WTC11 (cell line): ENCODE data around the gene MEGF6. TPM values are rescaled to one million over a fixed set of nuclear protein-coding genes. Genes with fewer than 3 reads are reported as not detected.
A peak's percentile ranks its signal among the peaks of the same experiment; 100 is the strongest.

Source experiments
- ATAC-seq: fragments of 200-7000 bp; cut with Tn5 transposase; 2 replicates; pipeline ENCODE4 v1.10.0; 2021; ENCODE audit warnings: mild to moderate bottlenecking, moderate library complexity
- CTCF ChIA-PET: fragments of 300-600 bp; sonication (Branson Sonifier 250); formaldehyde crosslinking; loops from one replicate; lab custom pipeline; 2021; ENCODE audit warnings: antibody characterized with exemption; lab: Charles Lee
- POLR2A ChIA-PET: fragments of 350-600 bp; sonication (Branson Sonifier 250); formaldehyde crosslinking; loops from one replicate; lab custom pipeline; 2021; ENCODE audit warnings: antibody characterized with exemption; lab: Charles Lee
- DNase-seq: peaks from one replicate; pipeline ENCODE4 v3.0.0; 2021; ENCODE audit warnings: low spot score
- H3K27ac Mint-ChIP-seq: 2 replicates; pipeline ENCODE4 v1.8.0; 2021; ENCODE audit warnings: mixed read lengths
- H3K27me3 Mint-ChIP-seq: 2 replicates; pipeline ENCODE4 v1.8.0; 2021; ENCODE audit warnings: low read depth, mild to moderate bottlenecking, moderate library complexity, mixed read lengths
- H3K36me3 Mint-ChIP-seq: 2 replicates; pipeline ENCODE4 v1.8.0; 2021; ENCODE audit warnings: mixed read lengths
- H3K4me1 Mint-ChIP-seq: 2 replicates; pipeline ENCODE4 v1.8.0; 2022; ENCODE audit warnings: mixed read lengths
- H3K4me3 Mint-ChIP-seq: 2 replicates; pipeline ENCODE4 v1.8.0; 2021; ENCODE audit warnings: mild to moderate bottlenecking, moderate library complexity, mixed read lengths
- H3K9me3 Mint-ChIP-seq: 2 replicates; pipeline ENCODE4 v1.8.0; 2021; ENCODE audit warnings: mixed read lengths
- ELF4 ChIP-seq: sonication (generic); formaldehyde crosslinking; IDR thresholded peaks from 2 replicates; pipeline ENCODE4 v1.8.1; 2022; ENCODE audit warnings: low read depth, mild to moderate bottlenecking, moderate library complexity, missing genetic modification reagents
- ETV6 ChIP-seq: sonication (generic); formaldehyde crosslinking; IDR thresholded peaks from 2 replicates; pipeline ENCODE4 v1.8.1; 2022; ENCODE audit warnings: mild to moderate bottlenecking, missing genetic modification reagents
- GRHL2 ChIP-seq: fragments of 250-450 bp; sonication (Bioruptor Pico); IDR thresholded peaks from 2 replicates; pipeline ENCODE4 v1.8.0; 2022; ENCODE audit warnings: mild to moderate bottlenecking, moderate library complexity; ENCODE audit not compliant: insufficient replicate concordance, severe bottlenecking
- JAZF1 ChIP-seq: fragments of 250-450 bp; sonication (Bioruptor Pico); IDR thresholded peaks from 2 replicates; pipeline ENCODE4 v1.9.0; 2021; ENCODE audit warnings: moderate library complexity, mild to moderate bottlenecking, inconsistent platforms
- KAT7 ChIP-seq: sonication (generic); formaldehyde crosslinking; IDR thresholded peaks from 2 replicates; pipeline ENCODE4 v1.8.1; 2023; ENCODE audit warnings: missing genetic modification reagents, mild to moderate bottlenecking, borderline replicate concordance
- NR2C2 ChIP-seq: sonication (generic); formaldehyde crosslinking; IDR thresholded peaks from 2 replicates; pipeline ENCODE4 v1.8.0; 2022; ENCODE audit warnings: mild to moderate bottlenecking, missing genetic modification reagents
- ZNF396 ChIP-seq: fragments of 250-450 bp; sonication (Bioruptor Pico); IDR thresholded peaks from 2 replicates; pipeline ENCODE4 v1.8.0; 2021; ENCODE audit warnings: mild to moderate bottlenecking, moderate library complexity, borderline replicate concordance
- ZNF423 ChIP-seq: fragments of 250-450 bp; sonication (Bioruptor Pico); IDR thresholded peaks from 2 replicates; pipeline ENCODE4 v2.1.2; 2022; ENCODE audit warnings: mild to moderate bottlenecking, moderate library complexity
- total RNA-seq: library from RNA; stranded (reverse); gene quantifications from 3 replicates; pipeline ENCODE4 v1.2.3, GENCODE V29; 2021
- TF ChIP-seq, protein P1 (sequence below): sonication (generic); formaldehyde crosslinking; IDR thresholded peaks from 2 replicates; pipeline ENCODE4 v1.8.1; 2022; ENCODE audit warnings: mild to moderate bottlenecking, moderate library complexity, missing genetic modification reagents
- TF ChIP-seq, protein P2 (sequence below): sonication (generic); formaldehyde crosslinking; IDR thresholded peaks from 2 replicates; pipeline ENCODE4 v1.8.1; 2022; ENCODE audit warnings: low read depth, mild to moderate bottlenecking, moderate library complexity, missing genetic modification reagents, borderline replicate concordance
- TF ChIP-seq, protein P3 (sequence below): fragments of 250-450 bp; sonication (Bioruptor Pico); conservative IDR thresholded peaks from 2 replicates; pipeline ENCODE4 v1.9.0; 2021; ENCODE audit warnings: mild to moderate bottlenecking
- TF ChIP-seq, protein P4 (sequence below): fragments of 250-450 bp; sonication (Bioruptor Pico); IDR thresholded peaks from 2 replicates; pipeline ENCODE4 v2.1.2; 2022; ENCODE audit warnings: mild to moderate bottlenecking, moderate library complexity

MEGF6 gene
- total RNA-seq, 1 experiment from 2014 or later: 24.9 TPM

DNA sequence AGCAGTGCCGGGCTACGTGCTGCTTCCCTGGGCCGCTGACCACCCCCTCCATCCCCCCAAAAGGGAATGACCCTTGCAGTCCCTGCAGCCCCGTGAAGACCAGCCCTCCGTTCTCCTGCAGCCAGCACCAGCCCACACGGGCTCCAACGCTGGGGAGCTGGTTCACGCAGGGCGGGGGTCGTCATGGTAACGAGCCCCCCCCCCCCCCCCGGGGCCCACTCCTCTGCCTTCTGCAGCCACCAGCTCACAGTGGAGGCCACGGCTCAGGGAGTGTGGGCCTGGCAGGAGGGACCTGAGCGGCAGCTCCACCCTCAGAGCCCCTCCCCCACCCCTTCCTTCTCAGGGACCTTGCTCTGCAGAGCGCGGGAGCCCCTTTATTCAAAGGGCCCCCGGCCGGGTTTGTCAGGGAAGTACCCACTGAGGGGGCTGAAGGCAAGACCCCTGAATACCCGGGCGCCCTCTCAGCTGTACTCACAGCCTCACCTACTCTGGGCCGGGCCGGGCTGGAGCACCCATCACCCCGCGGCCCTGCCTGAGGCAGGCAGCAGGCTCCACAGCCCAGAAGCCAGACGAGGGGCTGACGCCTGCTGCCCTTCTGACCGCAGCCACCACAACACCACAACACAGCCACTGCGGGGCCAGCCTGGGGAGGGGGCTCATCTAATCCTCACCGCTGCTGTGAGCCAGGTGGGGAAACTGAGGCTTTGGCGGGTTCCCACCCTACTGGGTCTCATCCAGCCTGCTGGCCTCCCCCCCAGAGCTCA is 12.6 kb downstream of the MEGF6 start:
- POLR2A ChIA-PET: no interaction called here
- TF ChIP-seq, protein P1, sequence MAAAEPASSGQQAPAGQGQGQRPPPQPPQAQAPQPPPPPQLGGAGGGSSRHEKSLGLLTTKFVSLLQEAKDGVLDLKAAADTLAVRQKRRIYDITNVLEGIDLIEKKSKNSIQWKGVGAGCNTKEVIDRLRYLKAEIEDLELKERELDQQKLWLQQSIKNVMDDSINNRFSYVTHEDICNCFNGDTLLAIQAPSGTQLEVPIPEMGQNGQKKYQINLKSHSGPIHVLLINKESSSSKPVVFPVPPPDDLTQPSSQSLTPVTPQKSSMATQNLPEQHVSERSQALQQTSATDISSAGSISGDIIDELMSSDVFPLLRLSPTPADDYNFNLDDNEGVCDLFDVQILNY (CRISPR knock-in tag): no peak
- peak overlapping the region; percentile 87 for H3K27ac Mint-ChIP-seq
- H3K36me3 Mint-ChIP-seq: no peaks in the 10 kb centered on the region
- no peaks in the 10 kb centered on the region for H3K27me3 Mint-ChIP-seq
- CTCF ChIA-PET: interaction anchor here (0.6 to 3.0 kb wide), 13 partner anchors 9 to 174 kb away, joined by 3 to 16 read pairs (median 4); partner anchors contain the start of gene TP73
- DNase-seq (no peak), ATAC-seq (peak; percentile 19; the same call in 1 of the 2 replicates)
- no peak overlapping the region for H3K4me3 Mint-ChIP-seq
- peaks cover 19% of the 10 kb centered on the region for H3K4me1 Mint-ChIP-seq
- H3K9me3 Mint-ChIP-seq: no peaks in the 10 kb centered on the region

DNA sequence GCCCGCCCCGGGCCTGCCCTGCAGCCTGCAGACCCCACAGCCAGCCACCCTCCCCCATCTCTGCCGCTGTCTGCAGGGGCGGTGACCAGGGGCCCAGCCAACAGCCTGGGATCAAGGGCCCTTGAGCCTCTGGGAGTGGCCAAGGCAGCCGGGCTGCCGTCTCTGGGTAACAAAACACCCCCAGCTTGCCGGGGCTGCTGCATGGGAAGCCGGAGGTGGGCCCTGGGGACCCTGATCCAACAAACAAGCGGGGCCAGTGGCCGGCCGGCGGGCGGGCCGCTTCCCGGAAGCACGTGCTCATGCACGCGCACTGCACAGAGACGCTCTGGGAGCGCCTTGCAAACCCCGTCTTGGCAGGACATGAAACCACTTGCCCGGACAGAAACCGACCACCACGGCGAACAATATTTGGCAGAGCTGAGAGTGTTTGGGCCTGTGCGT is 13.2 kb downstream of the MEGF6 start:
- Mint-ChIP-seq H3K4me3 (no peak overlapping the region), H3K36me3 (no peaks in the 10 kb centered on the region), H3K4me1 (peaks cover 20% of the 10 kb centered on the region), H3K27me3 (no peaks in the 10 kb centered on the region), H3K27ac (no peak overlapping the region), H3K9me3 (no peaks in the 10 kb centered on the region)
- POLR2A ChIA-PET: no interaction called here
- peak; percentile 26 for DNase-seq
- ATAC-seq: peak; percentile 30
- CTCF ChIA-PET: interaction anchor here (0.8 to 3.0 kb wide), 9 partner anchors 8 to 127 kb away, joined by 3 to 16 read pairs (median 4); partner anchors contain the start of gene TP73
- TF ChIP-seq, protein P2, sequence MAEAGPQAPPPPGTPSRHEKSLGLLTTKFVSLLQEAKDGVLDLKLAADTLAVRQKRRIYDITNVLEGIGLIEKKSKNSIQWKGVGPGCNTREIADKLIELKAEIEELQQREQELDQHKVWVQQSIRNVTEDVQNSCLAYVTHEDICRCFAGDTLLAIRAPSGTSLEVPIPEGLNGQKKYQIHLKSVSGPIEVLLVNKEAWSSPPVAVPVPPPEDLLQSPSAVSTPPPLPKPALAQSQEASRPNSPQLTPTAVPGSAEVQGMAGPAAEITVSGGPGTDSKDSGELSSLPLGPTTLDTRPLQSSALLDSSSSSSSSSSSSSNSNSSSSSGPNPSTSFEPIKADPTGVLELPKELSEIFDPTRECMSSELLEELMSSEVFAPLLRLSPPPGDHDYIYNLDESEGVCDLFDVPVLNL (CRISPR knock-in tag): no peak
- TF ChIP-seq GRHL2 (CRISPR knock-in tag): no peak
- TF ChIP-seq KAT7 (CRISPR knock-in tag): no peak
- no peak for TF ChIP-seq ETV6
- TF ChIP-seq ELF4 (CRISPR knock-in tag): no peak
- TF ChIP-seq, protein P3, sequence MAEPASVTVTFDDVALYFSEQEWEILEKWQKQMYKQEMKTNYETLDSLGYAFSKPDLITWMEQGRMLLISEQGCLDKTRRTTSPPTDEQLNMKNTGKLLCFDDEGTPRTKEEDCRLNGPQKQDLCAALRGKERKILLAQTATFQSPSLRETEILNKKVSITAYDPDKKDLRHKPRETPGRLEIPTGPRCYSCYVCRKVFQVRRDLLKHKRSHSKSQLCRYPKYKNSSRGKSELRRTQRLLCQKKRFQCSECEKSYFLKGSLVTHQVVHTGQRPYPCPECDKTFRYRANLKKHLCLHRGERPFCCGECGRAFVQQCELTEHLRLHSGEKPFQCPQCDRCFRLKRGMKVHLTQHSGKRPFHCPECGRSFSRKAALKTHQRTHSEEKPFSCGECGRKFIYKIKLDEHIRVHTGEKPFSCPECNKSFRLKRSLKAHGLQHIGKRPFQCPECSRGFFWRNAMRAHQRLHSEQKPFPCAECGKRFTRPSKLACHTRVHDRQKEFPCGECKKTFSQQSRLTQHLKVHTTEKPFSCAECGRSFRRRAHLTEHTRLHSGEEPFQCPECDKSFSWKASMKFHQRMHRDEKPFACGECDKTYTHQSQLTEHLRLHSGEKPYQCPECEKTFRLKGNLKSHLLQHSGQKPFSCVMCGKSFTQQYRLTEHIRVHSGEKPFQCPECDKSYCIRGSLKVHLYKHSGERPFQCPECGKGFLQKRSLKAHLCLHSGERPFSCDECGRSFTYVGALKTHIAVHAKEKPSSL (CRISPR knock-in tag): no peak
- TF ChIP-seq NR2C2 (CRISPR knock-in tag): no peak
- TF ChIP-seq ZNF396 (CRISPR knock-in tag): no peak

DNA sequence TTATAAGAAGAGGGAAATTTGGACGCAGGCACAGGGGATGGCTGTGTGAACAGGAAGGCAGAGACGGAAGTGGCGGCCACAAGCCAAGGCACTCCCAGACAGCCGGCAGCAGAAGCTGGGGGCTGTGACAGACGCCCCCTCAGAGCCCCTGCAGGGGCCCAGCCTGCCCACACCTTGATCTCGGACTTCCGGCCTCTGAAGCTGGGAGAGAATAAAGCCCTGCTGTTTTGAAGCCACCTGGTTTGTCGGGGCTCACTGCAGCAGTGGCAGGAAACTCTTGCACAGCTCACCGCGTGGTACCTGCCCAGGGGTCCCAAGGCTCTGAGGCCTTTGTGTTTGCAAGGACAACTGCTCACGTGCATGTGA is 13.7 kb downstream of the MEGF6 start:
- H3K4me1 Mint-ChIP-seq: peaks cover 20% of the 10 kb centered on the region
- H3K4me3 Mint-ChIP-seq: no peak overlapping the region
- POLR2A ChIA-PET: no interaction called here
- TF ChIP-seq, protein P4, sequence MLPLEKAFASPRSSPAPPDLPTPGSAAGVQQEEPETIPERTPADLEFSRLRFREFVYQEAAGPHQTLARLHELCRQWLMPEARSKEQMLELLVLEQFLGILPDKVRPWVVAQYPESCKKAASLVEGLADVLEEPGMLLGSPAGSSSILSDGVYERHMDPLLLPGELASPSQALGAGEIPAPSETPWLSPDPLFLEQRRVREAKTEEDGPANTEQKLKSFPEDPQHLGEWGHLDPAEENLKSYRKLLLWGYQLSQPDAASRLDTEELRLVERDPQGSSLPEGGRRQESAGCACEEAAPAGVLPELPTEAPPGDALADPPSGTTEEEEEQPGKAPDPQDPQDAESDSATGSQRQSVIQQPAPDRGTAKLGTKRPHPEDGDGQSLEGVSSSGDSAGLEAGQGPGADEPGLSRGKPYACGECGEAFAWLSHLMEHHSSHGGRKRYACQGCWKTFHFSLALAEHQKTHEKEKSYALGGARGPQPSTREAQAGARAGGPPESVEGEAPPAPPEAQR: no peak
- TF ChIP-seq ZNF423 (CRISPR knock-in tag): peak; percentile 95
- TF ChIP-seq JAZF1 (CRISPR knock-in tag): no peak
- H3K27ac Mint-ChIP-seq: peak overlapping the region; percentile 88
- CTCF ChIA-PET: interaction anchor here (1.2 to 3.0 kb wide), 4 partner anchors 10 to 107 kb away, joined by 3 to 16 read pairs (median 9); no protein-coding TSS in a partner anchor
- H3K27me3 Mint-ChIP-seq: no peaks in the 10 kb centered on the region
- H3K9me3 Mint-ChIP-seq: no peaks in the 10 kb centered on the region
- DNase-seq (no peak), ATAC-seq (no peak)
- H3K36me3 Mint-ChIP-seq: no peaks in the 10 kb centered on the region
